22Rv1 (cell line): ENCODE data around the gene ADGRF1.
"Not testable (repeated sequence)": the region's sequence is repeated elsewhere in the genome, so short reads cannot be mapped to it uniquely, and the experiment has no call there.

Experiments
- CTCF ChIP-seq: fragments of 450-650 bp; IDR thresholded peaks from 2 replicates; pipeline ENCODE4 v1.5.1; 2017; ENCODE audit warnings: mild to moderate bottlenecking
- ZFX ChIP-seq: fragments of 450-650 bp; IDR thresholded peaks from 2 replicates; pipeline ENCODE4 v1.6.1; 2017; ENCODE audit warnings: antibody characterized with exemption, borderline replicate concordance

- not testable (repeated sequence) for TF ChIP-seq CTCF, ZFX
Observed at GRCh38 chr6:47054302-47054701, 12.2 kb upstream of the ADGRF1 start.
